HG03439 (cell line): ENCODE measurements around the gene MAGEH1.

ENCODE experiments used
- ATAC-seq: cut with Tn5 transposase; IDR thresholded peaks from one replicate; pipeline ENCODE4 v1.9.1; 2021; ENCODE audit warnings: mild to moderate bottlenecking, moderate library complexity; ENCODE audit not compliant: unreplicated experiment

Gene MAGEH1

GRCh38 chrX:55490121-55490520 is 38.2 kb downstream of the MAGEH1 start:
- no peak for ATAC-seq

- no peak for ATAC-seq
These were observed 39.0 kb downstream of the MAGEH1 start for GRCh38 chrX:55490974-55491373.
